ENCODE results near the gene GRM5.

The GRM5 gene

DNA sequence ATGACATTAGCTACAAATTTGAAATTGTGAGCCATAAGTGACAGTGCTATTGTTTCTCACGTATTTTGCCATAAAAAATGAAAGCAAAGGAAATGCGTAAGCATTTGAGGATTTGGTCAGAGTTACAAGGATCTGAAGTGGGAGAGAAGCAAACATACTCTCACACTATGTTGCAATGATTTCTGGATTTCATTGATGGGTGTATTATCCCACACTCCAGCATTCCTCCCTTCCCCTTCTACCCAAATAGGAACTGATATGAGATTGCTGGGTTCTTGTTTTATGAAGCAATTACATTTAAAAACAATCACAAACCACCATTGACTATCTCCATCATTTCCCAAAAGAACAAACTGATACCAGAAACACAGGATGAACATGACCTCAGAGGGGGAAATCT is 414.2 kb downstream of the GRM5 start:
- H3K4me3 ChIP-seq (ENCODE audit: low read depth, low read length) = no peak overlapping the region
- DNase-seq (ENCODE audit: low read depth) = no peak
- TF ChIP-seq CTCF (conservative IDR thresholded peaks at IDR 0.05; ENCODE audit: low read depth, low read length) = no peak

DNA sequence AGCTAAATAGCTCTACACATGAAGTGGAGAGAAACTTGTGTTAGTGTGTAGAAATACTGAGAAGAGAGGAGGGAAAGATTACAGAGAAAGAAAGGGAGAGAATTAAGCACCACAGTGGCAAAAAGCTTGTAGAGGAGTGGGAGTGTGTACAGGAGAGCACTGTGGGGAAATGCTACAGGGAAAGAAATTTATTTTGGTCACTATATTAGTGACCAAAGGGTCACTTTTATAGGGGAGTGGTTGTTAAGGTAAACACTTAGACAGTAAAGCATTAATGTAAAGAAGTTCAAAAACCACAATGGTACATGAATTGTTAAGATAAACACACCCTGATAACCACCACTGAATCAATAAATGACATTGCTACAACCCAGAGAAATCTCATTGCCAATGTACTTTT is 421.1 kb downstream of the GRM5 start:
- no peak overlapping the region for H3K4me3 ChIP-seq (ENCODE audit: low read depth, low read length)
- no peak for DNase-seq (ENCODE audit: low read depth)
- TF ChIP-seq CTCF (conservative IDR thresholded peaks at IDR 0.05; ENCODE audit: low read depth, low read length) = no peak

DNA sequence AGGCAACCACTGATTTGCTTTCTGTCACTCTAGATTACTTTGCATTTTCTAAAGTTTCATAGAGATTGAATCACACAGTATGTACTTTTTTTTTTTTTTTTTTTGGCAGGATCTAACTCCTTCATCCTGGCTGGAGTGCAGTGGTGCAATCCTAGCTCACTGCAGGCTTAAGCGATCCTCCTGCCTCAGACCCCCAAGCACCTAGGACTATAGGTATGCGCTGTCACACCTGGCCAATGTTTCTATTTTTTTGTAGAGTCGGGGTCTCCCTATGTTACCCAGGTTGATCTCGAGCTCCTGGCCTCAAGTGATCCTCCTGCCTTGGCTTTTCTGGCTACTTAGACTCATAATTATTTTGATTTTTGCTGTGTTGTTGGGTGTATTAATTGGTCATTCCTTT is 433.6 kb downstream of the GRM5 start:
- TF ChIP-seq CTCF (conservative IDR thresholded peaks at IDR 0.05; ENCODE audit: low read depth, low read length) = no peak
- no peak overlapping the region for H3K4me3 ChIP-seq (ENCODE audit: low read depth, low read length)
- no peak for DNase-seq (ENCODE audit: low read depth)

DNA sequence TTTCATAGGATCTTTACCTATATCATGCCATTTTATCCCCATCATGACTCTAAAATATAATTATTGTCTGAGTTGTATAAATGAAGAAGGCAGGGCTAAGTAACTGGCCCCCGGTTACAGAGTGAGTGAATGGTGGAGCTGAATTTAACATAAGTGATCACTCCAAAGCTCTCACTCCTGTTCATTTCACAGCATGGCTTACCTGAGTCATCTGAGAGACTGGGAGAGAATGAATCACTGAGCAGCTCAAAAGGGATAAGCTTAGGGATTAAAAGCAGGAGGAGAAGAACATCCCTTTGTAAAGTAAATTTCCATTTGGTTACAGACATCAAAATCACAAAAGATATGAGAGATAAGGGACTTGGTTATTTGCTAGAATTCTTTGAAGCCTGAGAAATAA is 434.3 kb downstream of the GRM5 start:
- H3K4me3 ChIP-seq (ENCODE audit: low read depth, low read length) = no peak overlapping the region
- peak; percentile 5 for DNase-seq (ENCODE audit: low read depth)
- TF ChIP-seq CTCF (conservative IDR thresholded peaks at IDR 0.05; ENCODE audit: low read depth, low read length) = no peak

DNA sequence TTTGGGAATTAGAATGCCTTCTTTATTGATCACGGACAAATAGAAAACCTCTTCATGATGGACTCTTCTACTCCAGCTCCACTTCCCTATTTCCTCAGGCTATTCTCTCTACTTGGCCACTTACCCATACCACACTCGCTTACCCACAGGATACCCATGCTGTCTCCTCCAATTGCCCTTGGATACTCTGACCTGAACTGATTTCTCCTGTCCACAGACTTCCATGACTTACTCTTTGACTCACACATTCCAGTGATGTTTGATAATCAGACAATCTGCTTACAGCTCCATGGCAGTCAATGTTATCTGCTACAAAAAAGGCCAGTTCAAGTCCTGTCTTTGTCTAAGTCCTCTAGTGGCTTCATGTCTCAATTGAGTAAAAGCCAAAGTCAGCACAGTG is 436.3 kb downstream of the GRM5 start:
- TF ChIP-seq CTCF (conservative IDR thresholded peaks at IDR 0.05; ENCODE audit: low read depth, low read length) = no peak
- no peak for DNase-seq (ENCODE audit: low read depth)
- no peak overlapping the region for H3K4me3 ChIP-seq (ENCODE audit: low read depth, low read length)

DNA sequence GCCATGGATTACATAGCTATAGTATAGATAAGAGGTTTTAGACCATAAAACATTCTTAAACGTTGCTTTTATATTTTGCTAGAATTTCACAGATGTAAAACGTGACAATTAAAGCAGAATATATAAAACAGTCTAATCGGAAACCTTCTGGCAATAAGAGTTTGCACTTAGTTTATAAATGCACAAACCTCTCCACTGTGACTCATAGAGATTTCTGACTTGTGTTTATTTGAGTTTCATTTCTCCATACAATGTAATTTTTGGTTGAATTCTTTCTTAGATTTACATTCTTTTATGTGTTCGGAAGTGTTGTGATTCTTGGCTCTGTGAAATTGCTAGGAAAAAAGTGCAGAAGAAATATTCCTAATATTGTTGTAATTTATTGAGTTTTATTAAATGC is 439.6 kb downstream of the GRM5 start:
- H3K4me3 ChIP-seq (ENCODE audit: low read depth, low read length) = no peak overlapping the region
- DNase-seq (ENCODE audit: low read depth) = peak; percentile 6
- no peak for TF ChIP-seq CTCF (conservative IDR thresholded peaks at IDR 0.05; ENCODE audit: low read depth, low read length)

DNA sequence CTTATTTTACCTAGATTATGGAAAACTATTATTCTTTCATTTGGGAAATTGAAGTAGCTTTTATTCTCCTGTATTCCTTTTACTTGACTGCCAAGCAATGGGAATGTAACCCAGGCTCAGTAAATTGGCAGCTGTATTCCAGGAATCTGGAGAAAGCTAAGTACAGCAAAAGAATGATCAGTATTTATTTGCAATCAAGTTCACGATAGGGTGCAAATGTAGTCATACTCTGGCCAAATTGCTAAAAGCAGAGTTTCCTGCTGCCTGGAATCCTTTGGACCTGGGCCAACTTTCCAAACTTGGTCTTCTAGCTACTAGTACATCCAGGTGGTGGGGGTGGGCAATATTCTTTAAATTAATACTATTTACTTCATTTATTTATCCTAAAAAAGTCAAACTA is 442.3 kb downstream of the GRM5 start:
- no peak overlapping the region for H3K4me3 ChIP-seq (ENCODE audit: low read depth, low read length)
- no peak for TF ChIP-seq CTCF (conservative IDR thresholded peaks at IDR 0.05; ENCODE audit: low read depth, low read length)
- peak; percentile 9 for DNase-seq (ENCODE audit: low read depth)

All from choroid plexus epithelial cell (primary cell).